GM19397 (cell line): ENCODE data around the gene AGBL3.

Experiments
- ATAC-seq: cut with Tn5 transposase; IDR thresholded peaks from one replicate; pipeline ENCODE4 v1.9.1; 2021; ENCODE audit warnings: mild to moderate bottlenecking, moderate library complexity; ENCODE audit not compliant: unreplicated experiment

AGBL3 gene

GRCh38 chr7:134986363-134987251, at the start of gene AGBL3:
AGBL3 (plus strand) TSS chr7:134986508; CDS start chr7:134987934, 1,426 bp downstream.
- ATAC-seq = peak; percentile 93

GRCh38 chr7:134936893-134937510, 49.3 kb upstream of the AGBL3 start:
- no peak for ATAC-seq

- ATAC-seq = no peak
Measured at GRCh38 chr7:134938141-134938540, 48.2 kb upstream of the AGBL3 start.

GRCh38 chr7:134939136-134939535, 47.2 kb upstream of the AGBL3 start:
- no peak for ATAC-seq

DNA sequence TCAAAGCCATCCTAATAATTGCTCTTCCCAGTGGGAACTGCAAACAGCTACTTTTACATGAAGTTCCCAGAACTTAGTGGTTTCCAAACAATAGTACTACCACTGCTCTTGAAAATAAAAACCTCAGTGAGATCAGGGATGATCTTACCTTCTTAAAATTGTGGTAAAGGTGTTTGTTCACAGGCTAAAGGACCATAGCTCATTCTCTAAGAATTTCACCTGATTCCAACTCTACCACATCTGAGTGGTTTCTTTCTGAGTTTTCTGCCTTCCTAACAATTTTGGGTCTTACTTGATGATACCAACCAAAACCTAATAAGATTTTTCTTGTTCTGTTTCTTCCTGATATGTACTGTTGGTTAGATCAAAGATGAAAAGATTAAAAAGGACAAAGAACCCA, 45.6 kb upstream of the AGBL3 start:
- no peak for ATAC-seq

DNA sequence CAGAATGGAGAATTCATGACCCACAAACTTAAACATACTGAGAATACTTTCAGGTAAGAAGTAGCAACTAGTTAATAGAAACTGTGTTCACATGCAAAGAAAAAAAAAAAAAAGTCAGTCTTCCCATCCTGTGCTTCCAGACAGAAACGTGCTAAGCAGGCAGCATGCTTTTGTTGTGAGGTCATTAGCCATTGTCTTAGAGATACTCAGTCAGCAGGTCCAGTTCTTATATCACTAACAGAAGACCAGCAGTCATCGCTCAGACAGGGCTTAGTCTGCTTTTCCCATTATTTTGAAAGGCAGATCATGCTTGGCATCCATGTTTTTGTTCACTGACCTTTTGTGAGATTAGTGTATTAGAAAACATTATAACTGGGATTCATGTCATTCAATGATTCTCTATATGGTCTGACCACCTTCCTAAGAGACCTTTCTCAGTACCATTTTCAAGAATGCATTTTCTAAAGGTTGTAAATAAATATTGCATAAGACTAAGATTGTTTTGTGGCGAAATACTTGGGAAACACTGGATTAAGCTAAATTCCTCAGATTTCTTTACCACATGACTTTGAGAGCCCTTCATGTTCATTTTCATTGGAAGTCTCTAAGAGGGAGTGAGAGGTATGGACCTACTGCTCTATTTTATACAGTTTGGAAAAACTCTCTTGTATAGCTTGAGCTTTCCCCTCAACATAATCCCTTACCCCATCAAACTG, 45.0 kb upstream of the AGBL3 start:
- no peak for ATAC-seq

DNA sequence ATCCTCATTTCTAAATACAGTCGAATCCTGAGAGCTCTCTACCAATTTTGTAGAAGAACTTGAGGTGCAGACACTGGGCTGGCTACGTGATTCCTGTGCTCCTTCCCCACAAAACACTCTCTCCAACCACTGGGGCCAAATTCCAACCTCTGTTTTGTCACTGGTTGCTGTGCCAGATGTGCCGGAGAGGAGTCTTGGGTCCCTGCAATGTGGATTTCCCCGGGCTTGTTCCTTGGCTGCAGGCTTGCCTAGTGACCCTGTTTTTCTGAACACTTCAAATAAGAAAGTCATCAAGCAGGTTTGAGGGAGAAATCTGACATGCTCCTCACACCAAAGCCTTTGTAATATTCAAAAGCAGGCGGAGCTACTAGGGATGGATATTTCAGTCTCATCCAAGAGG, 44.4 kb upstream of the AGBL3 start:
- ATAC-seq = no peak

- no peak for ATAC-seq
Measured at GRCh38 chr7:134942690-134943466, 43.4 kb upstream of the AGBL3 start.

DNA sequence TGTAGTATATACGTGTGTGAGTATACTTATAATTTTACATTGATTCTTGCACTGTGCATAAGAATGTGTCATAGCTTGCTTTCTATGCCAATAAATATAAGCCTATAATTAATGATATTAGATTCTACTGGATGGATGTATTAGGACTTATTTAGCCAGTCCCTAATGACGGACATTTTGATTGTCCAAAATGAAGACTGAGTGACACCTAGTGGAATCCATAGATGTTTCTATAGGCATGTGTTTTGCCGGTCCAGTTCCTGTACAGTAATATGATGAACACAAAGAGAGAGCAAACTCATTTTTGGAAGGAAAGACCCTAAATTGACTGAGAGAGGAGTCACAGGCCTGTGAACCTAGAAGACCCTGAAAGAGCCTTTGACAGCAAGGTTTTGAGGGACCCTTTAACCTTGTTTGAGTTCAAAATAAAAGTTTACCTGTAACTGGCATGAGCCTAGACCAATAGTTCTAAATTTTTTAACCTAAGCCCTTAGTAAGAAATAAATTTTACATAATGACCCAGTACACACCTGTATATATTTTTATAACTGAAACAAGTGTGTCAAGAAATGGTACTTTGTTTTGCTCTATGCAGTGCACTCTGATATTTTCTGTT, 42.4 kb upstream of the AGBL3 start:
- ATAC-seq = no peak

- ATAC-seq = no peak
Measured at GRCh38 chr7:134945691-134946090, 40.6 kb upstream of the AGBL3 start.

GRCh38 chr7:134946260-134946659, 40.0 kb upstream of the AGBL3 start:
- no peak for ATAC-seq

GRCh38 chr7:134947329-134947728, 39.0 kb upstream of the AGBL3 start:
- ATAC-seq = no peak

- no peak for ATAC-seq
Measured at GRCh38 chr7:134947831-134948230, 38.5 kb upstream of the AGBL3 start.

GRCh38 chr7:134948246-134948645, 38.1 kb upstream of the AGBL3 start:
- no peak for ATAC-seq

- no peak for ATAC-seq
Measured at GRCh38 chr7:134948736-134949135, 37.6 kb upstream of the AGBL3 start.

GRCh38 chr7:134949171-134949570, 37.1 kb upstream of the AGBL3 start:
- no peak for ATAC-seq

DNA sequence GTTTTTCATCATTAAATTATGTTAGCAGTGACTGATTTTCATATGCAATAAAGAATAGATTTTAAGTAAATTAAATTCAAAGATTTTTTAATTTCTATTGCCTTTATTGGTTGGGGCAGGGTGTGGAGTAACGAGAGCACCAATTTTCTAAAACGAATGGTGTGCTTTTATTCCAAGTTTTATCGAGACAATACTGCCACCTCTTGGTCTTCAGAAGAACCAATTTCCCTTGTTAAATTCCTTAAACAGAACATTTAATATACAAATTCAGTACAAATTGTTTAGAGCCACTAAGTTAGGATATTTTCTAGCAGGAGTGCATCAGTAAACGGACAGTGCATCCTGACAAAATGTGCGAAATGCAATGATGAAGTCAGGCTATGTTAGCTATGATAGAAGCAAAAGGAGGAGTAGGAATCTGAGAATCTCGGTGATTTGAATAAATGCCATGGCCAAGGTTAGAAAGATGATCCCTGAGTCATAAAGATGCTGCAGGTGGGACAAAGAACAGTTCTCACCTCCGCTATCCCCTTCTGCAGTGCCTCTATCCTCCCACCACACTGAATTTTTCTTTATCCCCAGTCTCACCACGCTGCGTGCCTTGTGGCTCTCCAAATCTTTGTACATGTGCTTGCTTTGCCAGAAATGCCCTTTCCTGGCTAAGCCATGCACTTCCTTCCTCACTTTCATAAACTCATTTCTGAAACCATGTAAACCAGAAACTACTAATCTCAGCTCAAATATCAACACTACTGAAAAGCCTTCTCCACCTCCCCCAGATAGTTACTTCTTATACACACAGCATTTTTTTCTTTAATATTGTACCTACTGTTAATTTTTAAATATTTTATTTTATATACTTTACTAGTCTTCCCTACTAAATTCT, 31.9 kb upstream of the AGBL3 start:
- no peak for ATAC-seq

DNA sequence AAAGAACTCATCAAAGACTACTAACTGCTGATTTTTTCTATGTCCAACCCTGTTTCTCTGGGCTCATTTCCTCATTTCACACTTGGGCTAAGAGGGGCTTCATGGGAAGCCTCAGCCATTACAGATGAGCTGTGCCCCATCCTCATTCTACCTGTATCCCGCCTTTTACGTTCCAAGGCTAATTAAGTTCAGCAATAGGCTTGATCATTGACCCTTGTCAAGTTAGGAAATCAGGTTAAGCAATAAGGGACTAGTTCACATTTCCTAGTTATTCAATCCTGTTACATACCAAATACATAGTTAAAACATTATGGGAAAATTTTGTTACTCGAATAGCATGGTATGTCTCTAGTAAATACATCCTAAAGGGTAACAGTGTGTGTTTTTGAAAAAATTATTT, 29.3 kb upstream of the AGBL3 start:
- no peak for ATAC-seq

GRCh38 chr7:134959810-134960209, 26.5 kb upstream of the AGBL3 start:
- ATAC-seq = no peak
